K562 (cell line): ENCODE measurements around the gene SOX21. TPM values are rescaled to one million over a fixed set of nuclear protein-coding genes. Genes with fewer than 3 reads are reported as not detected.

Experiments
- ATAC-seq: fragments of 200-7000 bp; cut with Tn5 transposase; 3 replicates; pipeline ENCODE4 v1.9.1; 2020; ENCODE audit warnings: moderate library complexity
- BruUV-seq: library from RNA; stranded (reverse); fragments of 400-500 nt; replicated peaks from 2 replicates; lab custom pipeline; 2021; lab: Mats Ljungman, UMichigan
- CTCF ChIA-PET: fragments of 300-600 bp; formaldehyde crosslinking; extraction: SDS; loops from one replicate; lab custom pipeline; 2021; ENCODE audit warnings: low intra/inter-chr PET ratio; lab: Yijun Ruan, JAX
- POLR2A ChIA-PET: fragments of 300-600, 350-650 bp; sonication (Branson Sonifier 250); formaldehyde crosslinking; extraction: SDS; loops from one replicate; lab custom pipeline; 2021; ENCODE audit warnings: antibody characterized with exemption, inconsistent platforms; lab: Yijun Ruan, JAX
- DNase-seq, 4 experiments: peaks; one replicate each; pipeline versions ENCODE4 v3.0.0 to v3.0.0-alpha.2; 2011 to 2018; ENCODE audit warnings: low spot score in 3 of 4, mixed read lengths in 3 of 4; ENCODE audit errors: extremely low read depth in 1 of 4
- FAIRE-seq: peaks from 2 replicates; lab custom pipeline; 2011; peaks lifted over from hg19 to GRCh38; lab: Jason Lieb, UNC
- H2AFZ ChIP-seq: 2 replicates; pipeline ENCODE4 v1.6.0; 2011; ENCODE audit warnings: low read depth, low read length, control low read depth, inconsistent platforms
- H3K27ac ChIP-seq: fragments of 200-600 bp; 3 replicates; pipeline ENCODE4 v1.8.0; 2011; ENCODE audit warnings: low read depth, mild to moderate bottlenecking, control low read depth, inconsistent platforms, low read length, moderate library complexity, mixed read lengths; ENCODE audit errors: extremely low read depth
- H3K27me3 ChIP-seq, 2 experiments: fragments of 300-600 bp in 1 of 2; 2 replicates in 1 of 2; 3 replicates in 1 of 2; pipeline versions ENCODE4 v1.6.0 to v1.8.0; 2011; ENCODE audit warnings: inconsistent platforms in 2 of 2, low read length in 2 of 2, mild to moderate bottlenecking in 1 of 2, mixed read lengths in 1 of 2, moderate library complexity in 1 of 2; ENCODE audit not compliant: control insufficient read depth in 2 of 2, insufficient read depth in 2 of 2
- H3K36me3 ChIP-seq: fragments of 300-600 bp; 3 replicates; pipeline ENCODE4 v1.8.0; 2011; ENCODE audit warnings: mild to moderate bottlenecking, low read length, inconsistent platforms; ENCODE audit not compliant: control insufficient read depth, insufficient read depth
- H3K4me1 ChIP-seq, 2 experiments: fragments of 200-600 bp in 1 of 2; replicated peaks in 1 of 2; 2 replicates in 1 of 2; 3 replicates in 1 of 2; pipeline versions ENCODE4 v1.5.1 to v1.8.0; 2011; ENCODE audit warnings: inconsistent platforms in 2 of 2, low read length in 2 of 2, mild to moderate bottlenecking in 1 of 2, mixed read lengths in 1 of 2, moderate library complexity in 1 of 2; ENCODE audit not compliant: control insufficient read depth in 2 of 2, insufficient read depth in 2 of 2
- H3K4me2 ChIP-seq: 2 replicates; pipeline ENCODE4 v1.6.1; 2011; ENCODE audit warnings: low read length, control low read depth, inconsistent platforms, mixed read lengths; ENCODE audit not compliant: insufficient read depth
- H3K4me3 ChIP-seq: fragments of 200-600 bp; sonication (generic), shearing (Covaris generic); 2 replicates; pipeline ENCODE4 v1.5.1; 2016; ENCODE audit warnings: control low read depth, inconsistent platforms
- H3K79me2 ChIP-seq: fragments of 200-600 bp; 3 replicates; pipeline ENCODE4 v1.8.0; 2011; ENCODE audit warnings: low read length, inconsistent platforms; ENCODE audit not compliant: control insufficient read depth, insufficient read depth
- H3K9ac ChIP-seq, 2 experiments: 2 replicates each; pipeline versions ENCODE4 v1.6.0 to v1.6.1; 2011; ENCODE audit warnings: low read depth in 2 of 2, low read length in 2 of 2, control low read depth in 1 of 2, inconsistent platforms in 1 of 2, mild to moderate bottlenecking in 1 of 2, mixed read lengths in 1 of 2; ENCODE audit not compliant: insufficient read depth in 1 of 2
- H3K9me1 ChIP-seq: one replicate; pipeline ENCODE4 v1.6.0; 2011; ENCODE audit warnings: inconsistent platforms, mild to moderate bottlenecking, low read length, moderate library complexity; ENCODE audit not compliant: control insufficient read depth, insufficient read depth
- H3K9me3 ChIP-seq: replicated peaks from 2 replicates; pipeline ENCODE4 v1.5.1; 2011; ENCODE audit warnings: low read depth, low read length, inconsistent platforms; ENCODE audit not compliant: control insufficient read depth, insufficient read depth
- H4K20me1 ChIP-seq: replicated peaks from 2 replicates; pipeline ENCODE4 v1.6.1; 2011; ENCODE audit warnings: low read length, inconsistent platforms, mixed read lengths; ENCODE audit not compliant: control insufficient read depth, insufficient read depth
- DEAF1 ChIP-seq: fragments of 450-650 bp; formaldehyde crosslinking; IDR thresholded peaks from 2 replicates; pipeline ENCODE4 v1.4.0; 2020; ENCODE audit warnings: mild to moderate bottlenecking, moderate library complexity
- E2F6 ChIP-seq, 2 experiments: IDR thresholded peaks; 2 replicates each; pipeline ENCODE4 v1.6.1; 2011; ENCODE audit warnings: borderline replicate concordance in 1 of 2, control low read depth in 1 of 2, low read depth in 1 of 2, low read length in 1 of 2, mild to moderate bottlenecking in 1 of 2, mixed read lengths in 1 of 2, moderate library complexity in 1 of 2; ENCODE audit not compliant: insufficient read depth in 1 of 2, insufficient read length in 1 of 2, poor library complexity in 1 of 2, severe bottlenecking in 1 of 2; ENCODE audit errors: extremely low read depth in 1 of 2
- ETS1 ChIP-seq: conservative IDR thresholded peaks from 2 replicates; pipeline ENCODE4 v1.6.1; 2011; ENCODE audit warnings: low read depth, mild to moderate bottlenecking, low read length; ENCODE audit not compliant: control insufficient read depth
- GATAD2B ChIP-seq: fragments of 450-650 bp; IDR thresholded peaks from 2 replicates; pipeline ENCODE4 v1.6.1; 2017; ENCODE audit warnings: mild to moderate bottlenecking, borderline replicate concordance
- HDAC1 ChIP-seq, 2 experiments: fragments of 450-650 bp; IDR thresholded peaks; 2 replicates each; pipeline ENCODE4 v1.6.1; 2016 to 2017; ENCODE audit warnings: inconsistent platforms in 1 of 2, mild to moderate bottlenecking in 1 of 2, moderate library complexity in 1 of 2
- PCBP1 ChIP-seq: fragments of 200-400 bp; formaldehyde crosslinking; IDR thresholded peaks from 2 replicates; pipeline ENCODE4 v1.6.1; 2018; ENCODE audit warnings: mild to moderate bottlenecking, low read depth, low read length; ENCODE audit not compliant: poor library complexity, severe bottlenecking
- RAD21 ChIP-seq, 2 experiments: fragments of 250-450 bp in 1 of 2; fragments of 450-650 bp in 1 of 2; sonication (Bioruptor Pico) in 1 of 2; formaldehyde crosslinking in 1 of 2; IDR thresholded peaks in 1 of 2; conservative IDR thresholded peaks in 1 of 2; 2 replicates each; pipeline versions ENCODE4 v1.4.0 to v1.8.0; 2020 to 2022; ENCODE audit warnings: mild to moderate bottlenecking in 2 of 2, moderate library complexity in 1 of 2
- SMAD2 ChIP-seq: fragments of 150-350 bp; IDR thresholded peaks from 2 replicates; pipeline ENCODE4 v1.6.1; 2014; ENCODE audit warnings: low read depth, mild to moderate bottlenecking, low read length
- ZBTB2 ChIP-seq: fragments of 450-650 bp; IDR thresholded peaks from 2 replicates; pipeline ENCODE4 v1.6.1; 2016; ENCODE audit warnings: antibody characterized with exemption
- ZNF239 ChIP-seq: fragments of 250-450 bp; sonication (Bioruptor Pico); IDR thresholded peaks from 2 replicates; pipeline ENCODE4 v1.4.0; 2020; ENCODE audit warnings: mild to moderate bottlenecking
- ZNF740 ChIP-seq, 3 experiments: fragments of 200-800 bp in 1 of 3; sonication (Bioruptor generic) in 1 of 3; sonication (generic) in 1 of 3; formaldehyde crosslinking in 1 of 3; IDR thresholded peaks; 2 replicates each; pipeline versions ENCODE4 v1.6.1 to v1.8.0; 2016 to 2022; ENCODE audit warnings: mild to moderate bottlenecking in 2 of 3, missing compliant biosample characterization in 2 of 3, missing genetic modification characterization in 2 of 3, missing genetic modification reagents in 1 of 3
- WGBS: fragments of 100-300 bp; shearing (Covaris generic); methylation state at CpG from one replicate; pipeline ENCODE4 v1.1.6; 2016; ENCODE audit warnings: low coverage, mixed read lengths; ENCODE audit not compliant: insufficient coverage; ENCODE audit errors: missing lambda C conversion rate; 5-methylcytosine and 5-hydroxymethylcytosine counted together
- in situ Hi-C: fragments of 300-500 bp; cut with MboI; formaldehyde crosslinking; loops from 4 replicates; pipeline ENCODE4 v1.15.0; 2018; ENCODE audit warnings: inconsistent platforms, mixed read lengths
- intact Hi-C: fragments of 100-400 bp; cut with micrococcal nuclease; formaldehyde crosslinking; loops from 2 replicates; pipeline ENCODE4 v1.14.2; 2022
- polyA plus RNA-seq, 8 experiments: library from polyadenylated mRNA; depleted of rRNA in 4 of 8; stranded (reverse) in 5 of 8; unstranded in 3 of 8; fragments of >200 nt; fragmentation: Nextera tagmentation in 2 of 8; fragmentation: Illumina TruSeq in 1 of 8; extraction: Ambion mirVana in 2 of 8; extraction: Trizol in 1 of 8; gene quantifications; 2 replicates each; pipeline versions ENCODE4 v1.2.1 to v1.2.3, GENCODE V29; 2011 to 2014; ENCODE audit warnings: inconsistent platforms in 1 of 8, missing spikeins in 1 of 8
- total RNA-seq, 7 experiments: library from RNA; depleted of rRNA in 6 of 7; stranded (reverse); fragments of >200 nt in 6 of 7; fragmentation: Illumina TruSeq in 2 of 7; extraction: Trizol in 2 of 7; gene quantifications; 2 replicates each; pipeline versions ENCODE4 v1.2.1 to v1.2.3, GENCODE V29; 2011 to 2021; ENCODE audit warnings: low replicate concordance in 1 of 7

The SOX21 gene
- total and polyA plus RNA-seq, 9 of the 15 experiments (the other 6 are each of a cell fraction or from before 2014, with no cell fraction given): 0.07 TPM; not detected in 8

- in situ Hi-C loops: no loop called here
- H3K9me3 ChIP-seq: no peaks in the 10 kb centered on the region
- peaks cover 2 to 37% of the 10 kb centered on the region in 2 experiments; a peak in 2 of 5 replicates for H3K4me1 ChIP-seq
- no peaks in the 10 kb centered on the region for H3K9me1 ChIP-seq
- intact Hi-C loops: loop anchor here (1.0 to 2.0 kb wide), 2 partner anchors 36 to 91 kb away; no protein-coding TSS in a partner anchor
- POLR2A ChIA-PET: no interaction called here
- no peaks in the 10 kb centered on the region for H4K20me1 ChIP-seq
- H3K9ac ChIP-seq: no peak overlapping the region; a peak in 1 of 4 replicates
- FAIRE-seq: no peak
- H3K27me3 ChIP-seq: peaks cover 27 to 38% of the 10 kb centered on the region in 2 experiments; a peak in 4 of 5 replicates
- no peak overlapping the region for H3K4me2 ChIP-seq
- peak; percentile 21 to 62 (median 54) for DNase-seq
- H3K4me3 ChIP-seq: no peak overlapping the region
- H3K36me3 ChIP-seq: no peaks in the 10 kb centered on the region
- ATAC-seq: peak; percentile 81
- CTCF ChIA-PET: no interaction called here
- WGBS: 6% methylated on average over 30 of the region's 81 CpGs
- H2AFZ ChIP-seq: no peak overlapping the region
- no peak overlapping the region for H3K27ac ChIP-seq
- H3K79me2 ChIP-seq: no peaks in the 10 kb centered on the region
- BruUV-seq: no TSS peak
- TF ChIP-seq GATAD2B (no peak), RAD21 (CRISPR knock-in tag; conservative IDR thresholded peaks at IDR 0.05 in 1 of 2, IDR thresholded peaks at IDR 0.05 in 1 of 2) (peak in 1 of 2 experiments; percentile 13; a peak in 1 of 4 replicates), E2F6 (IDR thresholded peaks at IDR 0.05; ENCODE audit: borderline replicate concordance in 1 of 2, extremely low read depth in 1 of 2, insufficient read depth in 1 of 2, insufficient read length in 1 of 2, low read depth in 1 of 2, low read length in 1 of 2, poor library complexity in 1 of 2, severe bottlenecking in 1 of 2) (peak in 1 of 2 experiments; percentile 67), ZNF740 (CRISPR knock-in tag; IDR thresholded peaks at IDR 0.05) (no peak), ZNF740 (tag; IDR thresholded peaks at IDR 0.05) (no peak), HDAC1 (IDR thresholded peaks at IDR 0.05) (no peak), ETS1 (no peak), PCBP1 (peak; percentile 32), DEAF1 (CRISPR knock-in tag) (no peak), ZNF239 (CRISPR knock-in tag) (no peak), ZBTB2 (no peak), SMAD2 (no peak)
Measured at GRCh38 chr13:94710881-94711560, 1.3 kb downstream of the SOX21 start.
